LNCAP (cell line): ENCODE measurements around the gene MILR1.

Source experiments
- TF ChIP-seq, protein P1 (sequence below): fragments of 450-650 bp; IDR thresholded peaks from 2 replicates; pipeline ENCODE4 v1.5.1; 2017; ENCODE audit warnings: mild to moderate bottlenecking

MILR1 gene, protein sequence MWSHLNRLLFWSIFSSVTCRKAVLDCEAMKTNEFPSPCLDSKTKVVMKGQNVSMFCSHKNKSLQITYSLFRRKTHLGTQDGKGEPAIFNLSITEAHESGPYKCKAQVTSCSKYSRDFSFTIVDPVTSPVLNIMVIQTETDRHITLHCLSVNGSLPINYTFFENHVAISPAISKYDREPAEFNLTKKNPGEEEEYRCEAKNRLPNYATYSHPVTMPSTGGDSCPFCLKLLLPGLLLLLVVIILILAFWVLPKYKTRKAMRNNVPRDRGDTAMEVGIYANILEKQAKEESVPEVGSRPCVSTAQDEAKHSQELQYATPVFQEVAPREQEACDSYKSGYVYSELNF

DNA sequence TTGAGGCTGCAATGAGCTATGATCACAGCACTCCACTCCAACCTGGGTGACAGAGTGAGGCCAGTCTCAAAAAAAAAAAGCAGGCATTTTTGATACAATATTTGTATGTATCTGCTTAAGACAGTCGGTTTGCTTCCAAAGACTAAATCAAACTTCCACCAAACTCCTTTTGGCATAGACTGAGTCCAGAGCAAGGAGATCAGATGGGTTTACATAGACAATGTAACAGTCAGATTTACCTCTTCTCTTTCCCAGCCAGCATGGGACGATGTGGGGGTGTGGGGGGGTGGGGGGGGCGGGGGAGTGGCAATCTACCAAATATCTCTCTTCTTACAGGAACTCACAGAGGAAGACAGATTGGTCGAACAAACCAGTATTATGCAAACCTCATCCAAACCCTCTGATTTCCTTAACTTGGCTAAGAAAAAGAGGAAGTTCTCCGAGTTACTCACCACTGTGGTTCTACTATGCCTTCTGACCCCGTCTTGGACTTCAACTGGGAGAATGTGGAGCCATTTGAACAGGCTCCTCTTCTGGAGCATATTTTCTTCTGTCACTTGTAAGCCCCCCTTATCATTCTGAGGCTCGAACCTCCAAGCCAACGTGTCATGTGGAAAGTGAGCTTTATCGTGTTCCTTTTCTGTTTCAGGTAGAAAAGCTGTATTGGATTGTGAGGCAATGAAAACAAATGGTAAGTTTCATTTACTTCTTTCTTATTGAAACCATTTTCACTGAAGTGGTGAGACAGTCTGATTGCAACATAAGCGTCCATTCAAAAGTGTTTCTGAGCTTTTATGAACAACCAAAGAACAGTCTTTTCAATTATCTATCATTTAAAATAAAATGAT, at the start of gene MILR1:
Gene MILR1, plus strand, starts transcription at position 451 of the 848 bp plus-strand sequence. Its CDS starts 54 bp downstream, at position 505.
- TF ChIP-seq, protein P1, sequence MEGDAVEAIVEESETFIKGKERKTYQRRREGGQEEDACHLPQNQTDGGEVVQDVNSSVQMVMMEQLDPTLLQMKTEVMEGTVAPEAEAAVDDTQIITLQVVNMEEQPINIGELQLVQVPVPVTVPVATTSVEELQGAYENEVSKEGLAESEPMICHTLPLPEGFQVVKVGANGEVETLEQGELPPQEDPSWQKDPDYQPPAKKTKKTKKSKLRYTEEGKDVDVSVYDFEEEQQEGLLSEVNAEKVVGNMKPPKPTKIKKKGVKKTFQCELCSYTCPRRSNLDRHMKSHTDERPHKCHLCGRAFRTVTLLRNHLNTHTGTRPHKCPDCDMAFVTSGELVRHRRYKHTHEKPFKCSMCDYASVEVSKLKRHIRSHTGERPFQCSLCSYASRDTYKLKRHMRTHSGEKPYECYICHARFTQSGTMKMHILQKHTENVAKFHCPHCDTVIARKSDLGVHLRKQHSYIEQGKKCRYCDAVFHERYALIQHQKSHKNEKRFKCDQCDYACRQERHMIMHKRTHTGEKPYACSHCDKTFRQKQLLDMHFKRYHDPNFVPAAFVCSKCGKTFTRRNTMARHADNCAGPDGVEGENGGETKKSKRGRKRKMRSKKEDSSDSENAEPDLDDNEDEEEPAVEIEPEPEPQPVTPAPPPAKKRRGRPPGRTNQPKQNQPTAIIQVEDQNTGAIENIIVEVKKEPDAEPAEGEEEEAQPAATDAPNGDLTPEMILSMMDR, result no peak

DNA sequence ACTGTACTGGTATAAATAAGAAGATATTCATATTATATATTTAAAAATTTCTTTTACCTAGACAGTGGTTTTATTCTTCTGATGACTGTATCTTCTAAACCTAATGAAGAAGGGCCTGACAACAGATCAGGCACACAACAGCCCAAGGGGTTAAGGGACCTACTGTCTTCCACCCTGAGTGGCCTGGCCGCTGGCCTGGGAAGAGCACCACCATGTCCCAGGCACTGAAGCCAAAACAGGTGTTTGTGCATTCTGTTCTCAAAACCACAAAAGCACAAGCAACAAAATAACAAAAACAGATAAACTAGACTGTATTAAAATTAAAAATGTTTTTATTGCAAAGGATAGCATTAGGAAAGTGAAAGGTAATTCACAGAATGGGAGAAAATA, 49.2 kb upstream of the MILR1 start:
- TF ChIP-seq, protein P1, result no peak

DNA sequence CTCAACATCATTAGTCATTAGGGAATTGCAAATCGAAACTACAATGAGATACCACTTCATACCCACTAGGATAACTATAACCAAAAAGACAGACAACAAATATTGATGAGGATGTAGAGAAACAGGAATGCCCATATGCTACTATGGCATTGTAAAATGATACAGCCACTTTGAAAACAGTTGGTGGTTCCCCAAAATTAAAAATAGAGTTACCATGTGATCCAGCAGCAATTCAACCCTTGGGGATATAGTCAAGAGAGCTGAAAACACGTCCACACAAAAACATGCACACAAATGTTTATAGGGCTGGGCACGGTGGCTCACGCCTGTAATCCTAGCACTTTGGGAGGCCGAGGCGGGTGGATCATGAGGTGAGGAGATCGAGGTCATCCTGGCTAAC, 48.3 kb upstream of the MILR1 start:
- TF ChIP-seq, protein P1, result no peak

DNA sequence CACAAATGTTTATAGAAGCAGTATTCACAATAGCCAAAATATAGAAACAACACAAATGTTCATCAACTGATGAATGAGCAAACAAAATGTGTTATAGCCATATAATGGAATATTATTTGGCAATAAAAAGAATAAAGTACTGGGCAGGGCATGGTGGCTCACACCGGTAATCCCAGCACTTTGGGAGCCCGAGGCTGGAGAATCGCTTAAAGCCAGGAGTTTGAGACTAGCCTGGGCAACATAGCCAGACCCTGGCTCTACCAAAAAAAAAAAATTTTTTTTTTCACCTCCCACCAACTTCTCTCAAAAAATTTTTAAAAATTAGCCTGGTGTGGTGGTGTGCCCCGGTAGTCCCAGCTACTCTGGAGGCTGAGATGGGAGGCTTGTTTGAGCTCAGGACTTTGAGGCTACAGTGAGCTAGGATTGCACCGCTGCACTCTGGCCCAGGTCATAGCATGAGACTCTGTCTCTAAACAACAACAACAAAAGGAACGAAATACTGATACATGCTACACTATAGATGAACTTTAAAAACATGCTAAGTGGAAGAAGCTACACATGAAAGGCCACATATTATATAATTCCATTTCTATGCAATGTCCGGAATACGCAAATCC, 47.6 kb upstream of the MILR1 start:
- TF ChIP-seq, protein P1, result no peak

DNA sequence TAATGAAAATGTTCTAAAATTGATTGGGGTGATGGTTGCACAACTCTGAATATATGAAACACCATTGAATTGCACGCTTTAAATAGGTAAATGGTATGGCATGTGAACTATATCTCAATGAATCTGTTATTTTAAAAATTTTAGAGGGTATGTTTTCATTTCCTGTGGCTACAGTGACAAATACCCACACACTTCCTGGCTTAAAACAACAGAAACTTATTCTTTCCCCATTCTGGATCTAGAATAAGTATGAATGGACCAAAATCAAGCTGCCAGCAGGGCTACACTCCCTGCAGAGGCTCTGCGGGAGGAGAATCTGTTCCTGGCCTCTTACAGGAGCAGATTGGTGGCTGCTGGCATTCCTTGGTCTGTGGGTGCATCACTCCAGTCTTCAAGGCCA, 47.0 kb upstream of the MILR1 start:
- TF ChIP-seq, protein P1, result no peak

DNA sequence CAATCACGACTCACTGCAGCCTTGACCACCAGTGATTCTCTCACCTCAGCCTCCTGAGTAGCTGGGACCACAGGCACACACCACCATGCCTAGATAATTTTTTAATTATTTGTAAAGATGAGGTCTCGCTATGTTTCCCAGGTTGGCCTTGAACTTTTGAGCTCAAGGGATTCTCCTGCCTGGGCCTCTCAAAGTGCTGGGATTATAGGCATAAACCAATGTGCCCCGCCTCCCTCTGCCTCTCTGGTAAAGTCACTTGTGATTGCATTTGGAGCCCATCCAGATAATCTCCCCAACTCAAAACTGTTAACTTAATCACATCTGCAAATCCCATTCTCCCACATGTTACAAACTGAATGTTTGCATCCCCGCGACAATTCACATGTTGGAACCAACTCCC, 46.4 kb upstream of the MILR1 start:
- TF ChIP-seq, protein P1, result no peak

DNA sequence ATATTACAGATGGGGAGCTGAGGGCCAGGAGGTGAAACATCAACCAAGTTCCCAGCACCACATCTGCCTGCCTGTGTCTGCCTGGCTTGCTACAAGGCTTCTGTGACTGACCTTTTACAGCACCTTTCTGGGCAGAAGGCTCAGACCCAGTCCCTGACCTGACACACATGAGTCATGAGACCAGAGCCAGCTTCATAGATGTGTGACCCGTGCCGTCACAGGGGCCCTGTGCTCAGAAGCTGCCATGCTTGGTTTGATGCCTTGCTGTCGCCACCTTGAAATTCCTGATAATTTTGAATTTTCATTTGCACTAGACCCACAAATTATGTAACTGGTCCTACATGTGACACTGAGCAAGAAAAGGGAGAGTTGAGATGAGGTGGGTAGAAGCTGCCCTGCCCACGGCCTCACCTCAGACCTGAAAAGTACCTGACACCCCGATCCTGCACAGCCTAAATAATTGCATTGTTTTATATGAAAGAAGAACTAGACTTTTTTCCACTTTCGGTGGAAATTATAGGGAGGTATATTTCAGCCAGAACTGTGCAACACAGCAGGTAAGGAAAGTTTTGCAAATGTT, 44.9 kb upstream of the MILR1 start:
- TF ChIP-seq, protein P1, result no peak
